HepG2 (cell line): ENCODE data around the gene VWA5B1.

Source experiments
- CEBPG ChIP-seq: IDR thresholded peaks from 2 replicates; pipeline ENCODE4 v1.6.1; 2016
- NBN ChIP-seq: fragments of 450-650 bp; conservative IDR thresholded peaks from 2 replicates; pipeline ENCODE4 v1.6.1; 2017
- NCOA1 ChIP-seq: sonication (generic); formaldehyde crosslinking; IDR thresholded peaks from 2 replicates; pipeline ENCODE4 v1.9.0; 2021; ENCODE audit warnings: missing genetic modification reagents
- NKX3-1 ChIP-seq: sonication (generic); formaldehyde crosslinking; IDR thresholded peaks from 2 replicates; pipeline ENCODE4 v1.5.0; 2020; ENCODE audit warnings: missing genetic modification reagents
- ZNF101 ChIP-seq: sonication (generic); formaldehyde crosslinking; IDR thresholded peaks from 2 replicates; pipeline ENCODE4 v1.4.0; 2020; ENCODE audit warnings: mild to moderate bottlenecking, low read depth, missing genetic modification reagents, borderline replicate concordance
- ZNF275 ChIP-seq: sonication (generic); formaldehyde crosslinking; IDR thresholded peaks from 2 replicates; pipeline ENCODE4 v1.8.0; 2022; ENCODE audit warnings: missing genetic modification reagents, mild to moderate bottlenecking, inconsistent platforms, borderline replicate concordance
- ZNF296 ChIP-seq: sonication (generic); formaldehyde crosslinking; conservative IDR thresholded peaks from 2 replicates; pipeline ENCODE4 v1.5.0; 2020; ENCODE audit warnings: mild to moderate bottlenecking, missing genetic modification reagents
- ZNF816 ChIP-seq: sonication (generic); formaldehyde crosslinking; IDR thresholded peaks from 2 replicates; pipeline ENCODE4 v1.8.0; 2022; ENCODE audit warnings: missing genetic modification reagents, mild to moderate bottlenecking, borderline replicate concordance
- ZZZ3 ChIP-seq: sonication (generic); formaldehyde crosslinking; IDR thresholded peaks from 2 replicates; pipeline ENCODE4 v1.4.0; 2020; ENCODE audit warnings: missing genetic modification reagents, mild to moderate bottlenecking, borderline replicate concordance
- TF ChIP-seq, protein P1 (sequence below): sonication (generic); formaldehyde crosslinking; IDR thresholded peaks from 2 replicates; pipeline ENCODE4 v1.5.0; 2020; ENCODE audit warnings: mild to moderate bottlenecking, missing genetic modification reagents, moderate library complexity
- TF ChIP-seq, protein P2 (sequence below): sonication (generic); formaldehyde crosslinking; IDR thresholded peaks from 2 replicates; pipeline ENCODE4 v1.8.0; 2022; ENCODE audit warnings: low read depth, missing genetic modification reagents

- no peak for TF ChIP-seq NCOA1 (CRISPR knock-in tag)
- TF ChIP-seq ZNF101 = no peak
- no peak for TF ChIP-seq ZNF296 (CRISPR knock-in tag)
- TF ChIP-seq, protein P1, sequence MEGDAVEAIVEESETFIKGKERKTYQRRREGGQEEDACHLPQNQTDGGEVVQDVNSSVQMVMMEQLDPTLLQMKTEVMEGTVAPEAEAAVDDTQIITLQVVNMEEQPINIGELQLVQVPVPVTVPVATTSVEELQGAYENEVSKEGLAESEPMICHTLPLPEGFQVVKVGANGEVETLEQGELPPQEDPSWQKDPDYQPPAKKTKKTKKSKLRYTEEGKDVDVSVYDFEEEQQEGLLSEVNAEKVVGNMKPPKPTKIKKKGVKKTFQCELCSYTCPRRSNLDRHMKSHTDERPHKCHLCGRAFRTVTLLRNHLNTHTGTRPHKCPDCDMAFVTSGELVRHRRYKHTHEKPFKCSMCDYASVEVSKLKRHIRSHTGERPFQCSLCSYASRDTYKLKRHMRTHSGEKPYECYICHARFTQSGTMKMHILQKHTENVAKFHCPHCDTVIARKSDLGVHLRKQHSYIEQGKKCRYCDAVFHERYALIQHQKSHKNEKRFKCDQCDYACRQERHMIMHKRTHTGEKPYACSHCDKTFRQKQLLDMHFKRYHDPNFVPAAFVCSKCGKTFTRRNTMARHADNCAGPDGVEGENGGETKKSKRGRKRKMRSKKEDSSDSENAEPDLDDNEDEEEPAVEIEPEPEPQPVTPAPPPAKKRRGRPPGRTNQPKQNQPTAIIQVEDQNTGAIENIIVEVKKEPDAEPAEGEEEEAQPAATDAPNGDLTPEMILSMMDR (CRISPR knock-in tag) = no peak
- TF ChIP-seq NKX3-1 (CRISPR knock-in tag) = no peak
- TF ChIP-seq, protein P2, sequence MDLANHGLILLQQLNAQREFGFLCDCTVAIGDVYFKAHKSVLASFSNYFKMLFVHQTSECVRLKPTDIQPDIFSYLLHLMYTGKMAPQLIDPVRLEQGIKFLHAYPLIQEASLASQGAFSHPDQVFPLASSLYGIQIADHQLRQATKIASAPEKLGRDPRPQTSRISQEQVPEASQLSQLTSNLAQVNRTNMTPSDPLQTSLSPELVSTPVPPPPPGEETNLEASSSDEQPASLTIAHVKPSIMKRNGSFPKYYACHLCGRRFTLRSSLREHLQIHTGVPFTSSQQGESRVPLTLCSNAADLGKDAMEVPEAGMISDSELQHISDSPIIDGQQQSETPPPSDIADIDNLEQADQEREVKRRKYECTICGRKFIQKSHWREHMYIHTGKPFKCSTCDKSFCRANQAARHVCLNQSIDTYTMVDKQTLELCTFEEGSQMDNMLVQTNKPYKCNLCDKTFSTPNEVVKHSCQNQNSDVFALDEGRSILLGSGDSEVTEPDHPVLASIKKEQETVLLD (CRISPR knock-in tag) = no peak
- no peak for TF ChIP-seq CEBPG (CRISPR knock-in tag)
- TF ChIP-seq ZNF816 = no peak
- TF ChIP-seq ZZZ3 (CRISPR knock-in tag) = no peak
- TF ChIP-seq NBN = no peak
- no peak for TF ChIP-seq ZNF275 (CRISPR knock-in tag)
Measured at GRCh38 chr1:20301463-20302107, 10.9 kb downstream of the VWA5B1 start.
